Measurements from ENCODE around the gene MMP24. TPM values are rescaled to one million over a fixed set of nuclear protein-coding genes. Genes with fewer than 3 reads are reported as not detected.

Gene MMP24
- total and polyA plus RNA-seq, 2 of the 13 experiments (the other 11 are each of a cell fraction or from before 2014, with no cell fraction given): 0.29 to 0.35 TPM

GRCh38 chr20:35269055-35269781 is 42.7 kb downstream of the MMP24 start (continued):
- TF ChIP-seq SP5 (CRISPR knock-in tag; IDR thresholded peaks at IDR 0.05; ENCODE audit: borderline replicate concordance, low read depth) (no peak), ZNF652 (CRISPR knock-in tag; IDR thresholded peaks at IDR 0.05; ENCODE audit: borderline replicate concordance, low read depth) (no peak), ZMYM4 (CRISPR knock-in tag; IDR thresholded peaks at IDR 0.05) (no peak), SATB2 (CRISPR knock-in tag; IDR thresholded peaks at IDR 0.05) (no peak), ZNF598 (CRISPR knock-in tag; IDR thresholded peaks at IDR 0.05; ENCODE audit: borderline replicate concordance) (peak; percentile 80; the same call in 1 of the 2 replicates), CBX2 (IDR thresholded peaks at IDR 0.05; ENCODE audit: low read depth, low read length) (no peak), CBX2 (CRISPR knock-in tag; IDR thresholded peaks at IDR 0.05; ENCODE audit: low read depth) (no peak), KDM4B (CRISPR knock-in tag; IDR thresholded peaks at IDR 0.05) (no peak), ZNF557 (CRISPR knock-in tag; IDR thresholded peaks at IDR 0.05) (no peak), SALL2 (CRISPR knock-in tag; IDR thresholded peaks at IDR 0.05) (peak; percentile 75; the same call in 1 of the 2 replicates), RXRA (CRISPR knock-in tag; IDR thresholded peaks at IDR 0.05) (peak; percentile 83), ZBTB49 (CRISPR knock-in tag; IDR thresholded peaks at IDR 0.05; ENCODE audit: borderline replicate concordance) (no peak), NRL (CRISPR knock-in tag; IDR thresholded peaks at IDR 0.05; ENCODE audit: borderline replicate concordance) (no peak), GTF2F1 (IDR thresholded peaks at IDR 0.05; ENCODE audit: low read length) (no peak), DNMT1 (CRISPR knock-in tag; IDR thresholded peaks at IDR 0.05) (no peak), THAP11 (CRISPR knock-in tag; IDR thresholded peaks at IDR 0.05) (peak; percentile 73), SCMH1 (CRISPR knock-in tag; IDR thresholded peaks at IDR 0.05; ENCODE audit: borderline replicate concordance) (no peak), SAP130 (CRISPR knock-in tag; IDR thresholded peaks at IDR 0.05; ENCODE audit: low read depth) (peak; percentile 50; the same call in 1 of the 2 replicates), BCL6 (CRISPR knock-in tag; IDR thresholded peaks at IDR 0.05) (no peak), ATF5 (CRISPR knock-in tag; IDR thresholded peaks at IDR 0.05; ENCODE audit: low read depth) (peak; percentile 80; the same call in 1 of the 2 replicates), ZNF569 (CRISPR knock-in tag; IDR thresholded peaks at IDR 0.05; ENCODE audit: borderline replicate concordance) (no peak)
- TF ChIP-seq, protein P1, sequence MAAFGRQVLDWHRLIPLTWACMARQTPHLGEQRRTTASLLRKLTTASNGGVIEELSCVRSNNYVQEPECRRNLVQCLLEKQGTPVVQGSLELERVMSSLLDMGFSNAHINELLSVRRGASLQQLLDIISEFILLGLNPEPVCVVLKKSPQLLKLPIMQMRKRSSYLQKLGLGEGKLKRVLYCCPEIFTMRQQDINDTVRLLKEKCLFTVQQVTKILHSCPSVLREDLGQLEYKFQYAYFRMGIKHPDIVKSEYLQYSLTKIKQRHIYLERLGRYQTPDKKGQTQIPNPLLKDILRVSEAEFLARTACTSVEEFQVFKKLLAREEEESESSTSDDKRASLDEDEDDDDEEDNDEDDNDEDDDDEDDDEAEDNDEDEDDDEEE (CRISPR knock-in tag; IDR thresholded peaks at IDR 0.05): no peak
- TF ChIP-seq, protein P2, sequence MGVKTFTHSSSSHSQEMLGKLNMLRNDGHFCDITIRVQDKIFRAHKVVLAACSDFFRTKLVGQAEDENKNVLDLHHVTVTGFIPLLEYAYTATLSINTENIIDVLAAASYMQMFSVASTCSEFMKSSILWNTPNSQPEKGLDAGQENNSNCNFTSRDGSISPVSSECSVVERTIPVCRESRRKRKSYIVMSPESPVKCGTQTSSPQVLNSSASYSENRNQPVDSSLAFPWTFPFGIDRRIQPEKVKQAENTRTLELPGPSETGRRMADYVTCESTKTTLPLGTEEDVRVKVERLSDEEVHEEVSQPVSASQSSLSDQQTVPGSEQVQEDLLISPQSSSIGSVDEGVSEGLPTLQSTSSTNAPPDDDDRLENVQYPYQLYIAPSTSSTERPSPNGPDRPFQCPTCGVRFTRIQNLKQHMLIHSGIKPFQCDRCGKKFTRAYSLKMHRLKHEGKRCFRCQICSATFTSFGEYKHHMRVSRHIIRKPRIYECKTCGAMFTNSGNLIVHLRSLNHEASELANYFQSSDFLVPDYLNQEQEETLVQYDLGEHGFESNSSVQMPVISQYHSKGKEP (CRISPR knock-in tag; IDR thresholded peaks at IDR 0.05): no peak

Data from HepG2 (cell line).